K562 (cell line): ENCODE data around the gene ANKS1A.

Experiments
- BCL6 ChIP-seq: fragments of 250-450 bp; sonication (Bioruptor Pico); IDR thresholded peaks from 2 replicates; pipeline ENCODE4 v1.4.0; 2020
- FOXA1 ChIP-seq: fragments of 450-650 bp; IDR thresholded peaks from 2 replicates; pipeline ENCODE4 v1.6.1; 2016; ENCODE audit warnings: mild to moderate bottlenecking, borderline replicate concordance
- MAFK ChIP-seq: IDR thresholded peaks from 2 replicates; pipeline ENCODE4 v1.6.1; 2011; ENCODE audit warnings: low read length, improper control_type of control experiment
- NFYB ChIP-seq: IDR thresholded peaks from 2 replicates; pipeline ENCODE4 v1.6.1; 2011; ENCODE audit warnings: mild to moderate bottlenecking, moderate library complexity; ENCODE audit not compliant: insufficient read length; ENCODE audit errors: extremely low read depth
- NRF1 ChIP-seq, 2 experiments: fragments of 450-650 bp; IDR thresholded peaks in 1 of 2; conservative IDR thresholded peaks in 1 of 2; 2 replicates each; pipeline ENCODE4 v1.6.1; 2014; ENCODE audit warnings: mild to moderate bottlenecking in 2 of 2
- POLR2A ChIP-seq: fragments of 450-650 bp; conservative IDR thresholded peaks from 2 replicates; pipeline ENCODE4 v1.6.1; 2016
- SP2 ChIP-seq: IDR thresholded peaks from 2 replicates; pipeline ENCODE4 v1.6.1; 2011; ENCODE audit warnings: mild to moderate bottlenecking, low read depth, low read length, moderate library complexity; ENCODE audit not compliant: poor library complexity, severe bottlenecking; ENCODE audit errors: extremely low read depth
- USF2 ChIP-seq: sonication (generic); formaldehyde crosslinking; IDR thresholded peaks from 2 replicates; pipeline ENCODE4 v1.5.0; 2020; ENCODE audit warnings: missing genetic modification reagents
- ZNF121 ChIP-seq: sonication (generic); formaldehyde crosslinking; conservative IDR thresholded peaks from 2 replicates; pipeline ENCODE4 v1.8.0; 2022; ENCODE audit warnings: missing genetic modification reagents
- ZNF639 ChIP-seq, 2 experiments: fragments of 200-800 bp in 1 of 2; sonication (Bioruptor generic) in 1 of 2; sonication (generic) in 1 of 2; formaldehyde crosslinking in 1 of 2; IDR thresholded peaks in 1 of 2; conservative IDR thresholded peaks in 1 of 2; 2 replicates each; pipeline versions ENCODE4 v1.5.0 to v1.6.1; 2016 to 2020; ENCODE audit warnings: missing compliant biosample characterization in 1 of 2, missing genetic modification characterization in 1 of 2, missing genetic modification reagents in 1 of 2
- TF ChIP-seq, protein P1 (sequence below), 3 experiments: IDR thresholded peaks in 2 of 3; conservative IDR thresholded peaks in 1 of 3; 2 replicates each; pipeline ENCODE4 v1.5.1; 2011 to 2012; ENCODE audit warnings: low read length in 3 of 3, mild to moderate bottlenecking in 3 of 3, control low read depth in 2 of 3, improper control_type of control experiment in 1 of 3, inconsistent platforms in 1 of 3, low read depth in 1 of 3, mixed read lengths in 1 of 3, moderate library complexity in 1 of 3; ENCODE audit not compliant: insufficient read depth in 2 of 3

DNA sequence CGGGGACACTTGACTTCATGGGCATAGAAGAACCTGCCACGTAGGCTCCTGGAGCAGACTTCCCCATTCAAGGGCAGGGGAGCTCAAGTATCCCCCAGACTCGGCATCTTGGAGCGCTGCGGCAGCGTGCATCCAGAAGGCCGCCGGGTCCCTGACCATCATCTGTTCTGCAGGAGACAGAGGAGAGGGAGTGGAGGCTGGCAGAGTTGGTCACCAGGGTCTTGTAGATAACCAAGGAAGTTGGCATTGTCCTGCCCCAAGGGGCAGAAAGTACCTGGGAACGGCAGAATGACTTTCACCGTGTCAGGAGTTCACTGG lies 169.3 kb downstream of the ANKS1A start:
- TF ChIP-seq SP2, result no peak
- TF ChIP-seq BCL6 (CRISPR knock-in tag), result no peak
- no peak for TF ChIP-seq FOXA1
- no peak for TF ChIP-seq ZNF639 (CRISPR knock-in tag; conservative IDR thresholded peaks at IDR 0.05 in 1 of 2, IDR thresholded peaks at IDR 0.05 in 1 of 2)
- TF ChIP-seq, protein P1, sequence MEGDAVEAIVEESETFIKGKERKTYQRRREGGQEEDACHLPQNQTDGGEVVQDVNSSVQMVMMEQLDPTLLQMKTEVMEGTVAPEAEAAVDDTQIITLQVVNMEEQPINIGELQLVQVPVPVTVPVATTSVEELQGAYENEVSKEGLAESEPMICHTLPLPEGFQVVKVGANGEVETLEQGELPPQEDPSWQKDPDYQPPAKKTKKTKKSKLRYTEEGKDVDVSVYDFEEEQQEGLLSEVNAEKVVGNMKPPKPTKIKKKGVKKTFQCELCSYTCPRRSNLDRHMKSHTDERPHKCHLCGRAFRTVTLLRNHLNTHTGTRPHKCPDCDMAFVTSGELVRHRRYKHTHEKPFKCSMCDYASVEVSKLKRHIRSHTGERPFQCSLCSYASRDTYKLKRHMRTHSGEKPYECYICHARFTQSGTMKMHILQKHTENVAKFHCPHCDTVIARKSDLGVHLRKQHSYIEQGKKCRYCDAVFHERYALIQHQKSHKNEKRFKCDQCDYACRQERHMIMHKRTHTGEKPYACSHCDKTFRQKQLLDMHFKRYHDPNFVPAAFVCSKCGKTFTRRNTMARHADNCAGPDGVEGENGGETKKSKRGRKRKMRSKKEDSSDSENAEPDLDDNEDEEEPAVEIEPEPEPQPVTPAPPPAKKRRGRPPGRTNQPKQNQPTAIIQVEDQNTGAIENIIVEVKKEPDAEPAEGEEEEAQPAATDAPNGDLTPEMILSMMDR (IDR thresholded peaks at IDR 0.05 in 2 of 3, conservative IDR thresholded peaks at IDR 0.05 in 1 of 3; ENCODE audit: insufficient read depth in 2 of 3, low read depth in 1 of 3, low read length in 3 of 3), result no peak
- TF ChIP-seq NFYB, result no peak
- TF ChIP-seq NRF1 (conservative IDR thresholded peaks at IDR 0.05 in 1 of 2, IDR thresholded peaks at IDR 0.05 in 1 of 2), result no peak
- no peak for TF ChIP-seq POLR2A
- no peak for TF ChIP-seq USF2 (CRISPR knock-in tag)
- no peak for TF ChIP-seq MAFK
- TF ChIP-seq ZNF121 (CRISPR knock-in tag), result no peak
